ENCODE data around the gene BHLHA9. TPM values are rescaled to one million over a fixed set of nuclear protein-coding genes. Genes with fewer than 3 reads are reported as not detected.

BHLHA9 gene
- total RNA-seq, 2 experiments from 2014 or later, result not detected

GRCh38 chr17:1273492-1274244 lies 3.4 kb downstream of the BHLHA9 start:
- no peak for ATAC-seq
- Mint-ChIP-seq H3K27me3 (peaks cover 38% of the 10 kb centered on the region), H3K4me3 (no peak overlapping the region), H3K36me3 (ENCODE audit: low read depth) (no peaks in the 10 kb centered on the region), H3K27ac (no peak overlapping the region), H3K9me3 (no peaks in the 10 kb centered on the region), H3K4me1 (ENCODE audit: low read depth) (peaks cover 3% of the 10 kb centered on the region)
- POLR2A ChIA-PET, result no interaction called here
- TF ChIP-seq CTCF (IDR thresholded peaks at IDR 0.05), result no peak
- DNase-seq, result no peak
- intact Hi-C loops (cut with micrococcal nuclease), result loop anchor here (10.0 kb wide), 1 partner anchor 241 kb away; the partner anchor contains the start of gene INPP5K
- CTCF ChIA-PET, result interaction anchor here (1.3 to 3.1 kb wide), 2 partner anchors 15 to 59 kb away, joined by 3 to 15 read pairs; no protein-coding TSS in a partner anchor

- ChIA-PET CTCF (interaction anchor here (1.3 to 3.1 kb wide), 2 partner anchors 16 to 58 kb away, joined by 3 to 15 read pairs; no protein-coding TSS in a partner anchor), POLR2A (no interaction called here)
- intact Hi-C loops (cut with micrococcal nuclease), result loop anchor here (10.0 kb wide), 1 partner anchor 241 kb away; the partner anchor contains the start of gene INPP5K
- Mint-ChIP-seq H3K36me3 (ENCODE audit: low read depth) (no peaks in the 10 kb centered on the region), H3K9me3 (no peaks in the 10 kb centered on the region), H3K4me1 (ENCODE audit: low read depth) (peaks cover 3% of the 10 kb centered on the region), H3K4me3 (no peak overlapping the region), H3K27ac (no peak overlapping the region), H3K27me3 (peaks cover 36% of the 10 kb centered on the region)
- no peak for DNase-seq
- no peak for ATAC-seq
- no peak for TF ChIP-seq CTCF (IDR thresholded peaks at IDR 0.05)
Observed at GRCh38 chr17:1274245-1274608, 4.0 kb downstream of the BHLHA9 start.

GRCh38 chr17:1275205-1275961 lies 5.1 kb downstream of the BHLHA9 start:
- Mint-ChIP-seq H3K4me1 (ENCODE audit: low read depth) (peaks cover 3% of the 10 kb centered on the region), H3K27ac (no peak overlapping the region), H3K4me3 (no peak overlapping the region), H3K27me3 (peaks cover 27% of the 10 kb centered on the region), H3K9me3 (no peaks in the 10 kb centered on the region), H3K36me3 (ENCODE audit: low read depth) (no peaks in the 10 kb centered on the region)
- CTCF ChIA-PET, result interaction anchor here (3.1 kb wide), 1 partner anchor 57 kb away, joined by 15 read pairs; no protein-coding TSS in a partner anchor
- no peak for TF ChIP-seq CTCF (IDR thresholded peaks at IDR 0.05)
- DNase-seq (no peak), ATAC-seq (peak; percentile 25)
- POLR2A ChIA-PET, result no interaction called here
- intact Hi-C loops (cut with micrococcal nuclease), result loop anchor here (10.0 kb wide), 1 partner anchor 239 kb away; the partner anchor contains the start of gene INPP5K

GRCh38 chr17:1275962-1276736 lies 5.9 kb downstream of the BHLHA9 start:
- H3K27me3 Mint-ChIP-seq, result peaks cover 27% of the 10 kb centered on the region
- POLR2A ChIA-PET, result no interaction called here
- H3K4me3 Mint-ChIP-seq, result no peak overlapping the region
- H3K4me1 Mint-ChIP-seq (ENCODE audit: low read depth), result peaks cover 3% of the 10 kb centered on the region
- peak; percentile 83 for DNase-seq
- ATAC-seq, result peak; percentile 94
- CTCF ChIA-PET, result interaction anchor here (1.0 to 1.4 kb wide), 2 partner anchors 56 to 257 kb away, joined by 3 to 12 read pairs; no protein-coding TSS in a partner anchor
- intact Hi-C loops (cut with micrococcal nuclease), result loop anchor here (2.0 to 10.0 kb wide), 2 partner anchors 57 to 239 kb away; partner anchors contain the start of gene INPP5K
- H3K27ac Mint-ChIP-seq, result no peak overlapping the region
- no peaks in the 10 kb centered on the region for H3K36me3 Mint-ChIP-seq (ENCODE audit: low read depth)
- TF ChIP-seq CTCF (IDR thresholded peaks at IDR 0.05), result peak; percentile 93
- H3K9me3 Mint-ChIP-seq, result no peaks in the 10 kb centered on the region

Data from activated CD8-positive, alpha-beta T cell treated with anti-CD3 and anti-CD28 coated beads for 36 hours (primary cell).